Body of pancreas (tissue), 4 donors: ENCODE results near the gene RIPK3. TPM values are rescaled to one million over a fixed set of nuclear protein-coding genes. Genes with fewer than 3 reads are reported as not detected.

Experiments used
- ATAC-seq: fragments of 150-250 bp; one replicate; pipeline ENCODE4 v1.9.1; 2016
- DNase-seq, 4 donors: peaks; one replicate each; pipeline ENCODE4 v3.0.0-alpha.2; 2019
- H3K27ac ChIP-seq, 4 donors: fragments of 200-600 bp; sonication (generic); 1 replicate in 3 of 4; 2 replicates in 1 of 4; pipeline versions ENCODE4 v1.5.1 to v1.6.1; 2016 to 2019; ENCODE audit warnings: mild to moderate bottlenecking in 1 of 4, mixed read lengths in 1 of 4, moderate library complexity in 1 of 4
- H3K27me3 ChIP-seq, 2 donors: fragments of 200-600 bp; sonication (generic); one replicate each; pipeline ENCODE4 v1.6.0; 2016; ENCODE audit warnings: mild to moderate bottlenecking in 1 of 2
- H3K36me3 ChIP-seq, 2 donors: fragments of 200-600 bp; sonication (generic); replicated peaks in 1 of 2; 2 replicates each; pipeline ENCODE4 v1.5.1; 2016; ENCODE audit warnings: low read depth in 2 of 2; ENCODE audit not compliant: insufficient read depth in 1 of 2
- H3K4me1 ChIP-seq: fragments of 200-600 bp; sonication (generic); one replicate; pipeline ENCODE4 v1.6.0; 2016
- H3K4me3 ChIP-seq, 2 donors: fragments of 200-600 bp; sonication (generic); 1 replicate in 1 of 2; 2 replicates in 1 of 2; pipeline ENCODE4 v1.5.1; 2016 to 2019
- H3K9me3 ChIP-seq, 3 donors: fragments of 200-600 bp; sonication (generic); 1 replicate in 2 of 3; 2 replicates in 1 of 3; pipeline ENCODE4 v1.5.1; 2016
- CTCF ChIP-seq, 7 experiments: fragments of 450-650 bp in 4 of 7; fragments of 200-600 bp in 3 of 7; sonication (generic) in 3 of 7; IDR thresholded peaks; one replicate each; pipeline ENCODE4 v1.5.1; 2016 to 2019; ENCODE audit warnings: antibody characterized with exemption in 7 of 7
- POLR2A ChIP-seq, 3 donors: fragments of 450-650 bp; IDR thresholded peaks; one replicate each; pipeline ENCODE4 v1.6.1; 2016; ENCODE audit warnings: antibody characterized with exemption in 3 of 3, mild to moderate bottlenecking in 2 of 3
- WGBS, 2 donors: methylation state at CpG; one replicate each; pipeline ENCODE4 v1.1.5; 2017; 5-methylcytosine and 5-hydroxymethylcytosine counted together
- intact Hi-C: fragments of 100-400 bp; cut with DNase I; formaldehyde crosslinking; loops from one replicate; pipeline ENCODE4 v1.15.1; 2023
- total RNA-seq, 2 donors: library from RNA; depleted of rRNA; stranded (reverse); fragments of >200 nt; gene quantifications; one replicate each; pipeline ENCODE4 v1.1.0, GENCODE V29; 2016

The RIPK3 gene
- total RNA-seq, 2 donors from 2014 or later, result 6.0 to 9.9 TPM

DNA sequence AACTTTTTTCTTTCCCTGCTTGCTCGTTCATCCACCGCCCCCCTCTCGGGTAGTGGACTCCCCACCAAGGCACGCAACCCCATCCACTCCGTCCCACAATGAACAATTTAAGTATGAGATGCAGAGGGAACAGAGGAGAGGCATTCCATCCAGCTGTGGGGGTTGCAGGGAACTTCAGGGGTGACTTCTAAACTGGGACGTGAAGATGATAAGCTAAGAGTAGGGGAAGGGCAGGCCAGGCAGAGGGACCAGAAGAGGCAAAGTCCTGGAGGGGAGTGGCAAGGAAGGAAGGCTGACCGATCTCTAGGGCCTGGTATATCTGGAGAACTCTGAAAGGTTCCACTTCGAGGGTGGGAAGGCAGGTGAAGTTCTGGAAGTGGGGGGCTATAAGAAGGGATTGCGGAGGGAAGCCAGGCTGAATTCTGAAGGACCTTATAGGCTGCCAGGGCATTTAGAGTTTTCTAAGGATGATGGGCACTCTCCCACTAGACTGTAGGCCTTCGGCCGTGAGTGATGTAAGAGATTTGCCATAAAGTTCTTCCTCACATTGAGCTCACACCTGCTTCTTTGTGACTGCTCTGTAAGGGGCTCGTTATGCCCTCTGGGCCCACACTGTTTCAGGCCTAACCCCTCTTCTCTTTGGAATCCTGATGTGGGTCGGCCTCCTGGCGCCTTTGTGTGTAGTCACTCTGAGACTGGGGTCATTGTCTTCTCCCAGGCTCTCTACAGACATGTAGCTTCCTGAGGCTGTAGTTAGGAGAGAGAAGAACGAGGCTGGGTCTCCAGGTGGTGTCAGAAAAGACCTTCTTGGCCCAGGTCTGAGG, 40.3 kb upstream of the RIPK3 start:
- TF ChIP-seq CTCF (IDR thresholded peaks at IDR 0.05) (no peak), POLR2A (IDR thresholded peaks at IDR 0.05) (no peak)
- Histone ChIP-seq H3K27ac (peak overlapping the region in 1 of 4 donors; percentile 29), H3K9me3 (no peaks in the 10 kb centered on the region), H3K4me3 (no peak overlapping the region), H3K36me3 (no peaks in the 10 kb centered on the region), H3K27me3 (no peaks in the 10 kb centered on the region), H3K4me1 (peaks cover 19% of the 10 kb centered on the region)
- DNase-seq (no peak), ATAC-seq (no peak)
- 77 to 78% methylated on average over 15 of the region's 15 CpGs for WGBS, 2 donors
- intact Hi-C loops, result no loop called here

GRCh38 chr14:24378981-24379906, 39.5 kb upstream of the RIPK3 start:
- intact Hi-C loops, result no loop called here
- no peak overlapping the region for H3K4me3 ChIP-seq
- no peak for TF ChIP-seq CTCF (IDR thresholded peaks at IDR 0.05)
- no peak for TF ChIP-seq POLR2A (IDR thresholded peaks at IDR 0.05)
- ATAC-seq (peak; percentile 32), DNase-seq (no peak)
- no peaks in the 10 kb centered on the region for H3K27me3 ChIP-seq
- no peaks in the 10 kb centered on the region for H3K36me3 ChIP-seq
- H3K9me3 ChIP-seq, result no peaks in the 10 kb centered on the region
- WGBS, 2 donors, result 62 to 67% methylated on average over 7 of the region's 7 CpGs
- peaks cover 19% of the 10 kb centered on the region for H3K4me1 ChIP-seq
- H3K27ac ChIP-seq, result peak overlapping the region; percentile 18 to 50 (median 30)

GRCh38 chr14:24378327-24378726, 38.5 kb upstream of the RIPK3 start:
- no peaks in the 10 kb centered on the region for H3K9me3 ChIP-seq
- H3K27ac ChIP-seq, result peak overlapping the region in 3 of 4 donors; percentile 18 to 50 (median 29)
- TF ChIP-seq POLR2A (IDR thresholded peaks at IDR 0.05) (no peak), CTCF (IDR thresholded peaks at IDR 0.05) (no peak)
- H3K27me3 ChIP-seq, result no peaks in the 10 kb centered on the region
- WGBS, 2 donors, result 78 to 91% methylated on average over 3 of the region's 3 CpGs
- H3K4me3 ChIP-seq, result no peak overlapping the region
- ATAC-seq, result no peak
- intact Hi-C loops, result no loop called here
- DNase-seq, result no peak
- no peaks in the 10 kb centered on the region for H3K36me3 ChIP-seq
- H3K4me1 ChIP-seq, result peaks cover 19% of the 10 kb centered on the region

DNA sequence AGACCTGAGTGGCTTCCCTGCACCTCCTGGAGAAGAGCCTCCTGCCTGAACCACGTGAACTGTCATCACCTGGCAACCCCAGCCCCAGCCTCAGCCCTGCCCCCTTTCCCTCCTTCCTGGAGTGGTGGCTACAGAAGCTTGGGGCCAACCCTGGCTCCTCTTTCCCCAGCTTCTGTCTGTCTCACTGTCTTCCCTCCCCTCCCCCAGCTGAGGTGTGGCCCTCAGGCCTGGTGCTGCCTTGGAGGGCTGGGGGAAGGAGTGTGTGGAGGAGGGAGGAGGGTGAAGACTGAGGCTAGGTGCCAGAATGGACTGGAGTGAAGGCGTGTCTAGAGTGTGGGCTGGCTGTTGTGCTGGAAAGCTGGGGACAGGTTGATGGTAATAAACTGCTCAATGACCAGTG, 37.9 kb upstream of the RIPK3 start:
- no peak for ATAC-seq
- Histone ChIP-seq H3K4me1 (peaks cover 19% of the 10 kb centered on the region), H3K27me3 (no peaks in the 10 kb centered on the region), H3K27ac (no peak overlapping the region), H3K36me3 (no peaks in the 10 kb centered on the region), H3K9me3 (no peaks in the 10 kb centered on the region), H3K4me3 (no peak overlapping the region)
- no peak for DNase-seq
- 71 to 91% methylated on average over 1 of the region's 2 CpGs for WGBS, 2 donors
- TF ChIP-seq POLR2A (IDR thresholded peaks at IDR 0.05) (no peak), CTCF (IDR thresholded peaks at IDR 0.05) (no peak)
- intact Hi-C loops, result no loop called here
